EL (cell line): ENCODE data around the gene KHDRBS1.
A peak's percentile ranks its signal among the peaks of the same experiment; 100 is the strongest.
"Not testable (repeated sequence)": the region's sequence is repeated elsewhere in the genome, so short reads cannot be mapped to it uniquely, and the experiment has no call there.

Source experiments
- DNase-seq: peaks from one replicate; pipeline ENCODE4 v3.0.0-alpha.2; 2016

Gene KHDRBS1

GRCh38 chr1:32013386-32014198, at the start of gene KHDRBS1:
TSS of gene KHDRBS1 (plus strand) at chr1:32013868. CDS start at chr1:32013996, 128 bp downstream.
- DNase-seq = peak; percentile 99

- DNase-seq = no peak
These were observed 42.8 kb upstream of the KHDRBS1 start for GRCh38 chr1:31970873-31971272.

GRCh38 chr1:31976401-31976800, 37.3 kb upstream of the KHDRBS1 start:
- peak; percentile 50 for DNase-seq

- DNase-seq = peak; percentile 59
These were observed 36.1 kb upstream of the KHDRBS1 start for GRCh38 chr1:31977385-31978131.

GRCh38 chr1:31978843-31979400, 34.7 kb upstream of the KHDRBS1 start:
- peak; percentile 30 for DNase-seq

- DNase-seq = no peak
These were observed 32.7 kb upstream of the KHDRBS1 start for GRCh38 chr1:31980835-31981455.

GRCh38 chr1:31981456-31981839, 32.2 kb upstream of the KHDRBS1 start:
- no peak for DNase-seq

GRCh38 chr1:31981972-31982371, 31.7 kb upstream of the KHDRBS1 start:
- DNase-seq = no peak

GRCh38 chr1:31984419-31985347, 29.0 kb upstream of the KHDRBS1 start:
- peak; percentile 39 for DNase-seq

- DNase-seq = no peak
These were observed 28.2 kb upstream of the KHDRBS1 start for GRCh38 chr1:31985430-31985829.

- no peak for DNase-seq
These were observed 26.5 kb upstream of the KHDRBS1 start for GRCh38 chr1:31987135-31987619.

- DNase-seq = no peak
These were observed 23.7 kb upstream of the KHDRBS1 start for GRCh38 chr1:31989964-31990363.

- no peak for DNase-seq
These were observed 22.5 kb upstream of the KHDRBS1 start for GRCh38 chr1:31991182-31991581.

- DNase-seq = no peak
These were observed 18.4 kb upstream of the KHDRBS1 start for GRCh38 chr1:31995263-31995662.

- DNase-seq = not testable (repeated sequence)
These were observed 17.5 kb upstream of the KHDRBS1 start for GRCh38 chr1:31996121-31996520.

- no peak for DNase-seq
These were observed 11.8 kb upstream of the KHDRBS1 start for GRCh38 chr1:32001863-32002262.

- not testable (repeated sequence) for DNase-seq
These were observed 11.4 kb upstream of the KHDRBS1 start for GRCh38 chr1:32002285-32002684.

GRCh38 chr1:32005522-32005921, 8.1 kb upstream of the KHDRBS1 start:
- no peak for DNase-seq

GRCh38 chr1:32007591-32007940, 6.1 kb upstream of the KHDRBS1 start:
- no peak for DNase-seq

GRCh38 chr1:32010246-32010645, 3.4 kb upstream of the KHDRBS1 start:
- DNase-seq = no peak

- DNase-seq = no peak
These were observed 821 bp upstream of the KHDRBS1 start for GRCh38 chr1:32012709-32013385.
